ENCODE data around the gene MYBPH.

GRCh38 chr1:203200916-203201315 lies 25.3 kb upstream of the MYBPH start:
- TF ChIP-seq CTCF (IDR thresholded peaks at IDR 0.05): no peak
- no peak for TF ChIP-seq RARB (CRISPR knock-in tag; IDR thresholded peaks at IDR 0.05)
- no peak for TF ChIP-seq POLR2A (IDR thresholded peaks at IDR 0.05; ENCODE audit: low read length)
- TF ChIP-seq KDM5A (IDR thresholded peaks at IDR 0.05): no peak
- TF ChIP-seq FOXS1 (CRISPR knock-in tag; IDR thresholded peaks at IDR 0.05): no peak
- TF ChIP-seq USF2 (IDR thresholded peaks at IDR 0.05): no peak
- no peak for TF ChIP-seq RAD21 (conservative IDR thresholded peaks at IDR 0.05 in 1 of 2, IDR thresholded peaks at IDR 0.05 in 1 of 2)
- no peak for TF ChIP-seq POLR2AphosphoS2 (conservative IDR thresholded peaks at IDR 0.05; ENCODE audit: low read length)
